HuH-7.5 (cell line): ENCODE data around the gene ATP5F1E.
"Not testable (repeated sequence)": the region's sequence is repeated elsewhere in the genome, so short reads cannot be mapped to it uniquely, and the experiment has no call there.

Experiments
- DNase-seq: peaks from one replicate; pipeline ENCODE4 v3.0.0; 2011; ENCODE audit warnings: low spot score

The ATP5F1E gene

GRCh38 chr20:59019217-59019616 is 12.9 kb downstream of the ATP5F1E start, which contains the start of gene TUBB1:
Gene TUBB1, plus strand, starts transcription at chr20:59019429. Its CDS starts 94 bp downstream, at chr20:59019523.
- no peak for DNase-seq

GRCh38 chr20:59018817-59019216 is 13.3 kb downstream of the ATP5F1E start:
- DNase-seq = no peak

GRCh38 chr20:59017493-59018231 is 14.5 kb downstream of the ATP5F1E start:
- DNase-seq = no peak

- DNase-seq = no peak
These were observed 15.2 kb downstream of the ATP5F1E start for GRCh38 chr20:59016795-59017492.

- DNase-seq = no peak
These were observed 16.1 kb downstream of the ATP5F1E start for GRCh38 chr20:59015812-59016711.

- DNase-seq = no peak
These were observed 16.7 kb downstream of the ATP5F1E start for GRCh38 chr20:59015411-59015810.

- DNase-seq = no peak
These were observed 17.3 kb downstream of the ATP5F1E start for GRCh38 chr20:59014680-59015389.

GRCh38 chr20:59013959-59014608 is 18.1 kb downstream of the ATP5F1E start:
- no peak for DNase-seq

GRCh38 chr20:59013031-59013951 is 18.8 kb downstream of the ATP5F1E start:
- no peak for DNase-seq

- not testable (repeated sequence) for DNase-seq
These were observed 20.3 kb downstream of the ATP5F1E start for GRCh38 chr20:59011874-59012157.

- no peak for DNase-seq
These were observed 20.9 kb downstream of the ATP5F1E start for GRCh38 chr20:59010995-59011873.

- DNase-seq = no peak
These were observed 21.7 kb downstream of the ATP5F1E start for GRCh38 chr20:59010321-59010994.

GRCh38 chr20:59008715-59009336 is 23.3 kb downstream of the ATP5F1E start:
- DNase-seq = no peak

GRCh38 chr20:59007665-59008511 is 24.2 kb downstream of the ATP5F1E start:
- no peak for DNase-seq

- peak; percentile 88 for DNase-seq
These were observed 25.1 kb downstream of the ATP5F1E start, which contains the start of gene CTSZ for GRCh38 chr20:59006864-59007664. Gene CTSZ, minus strand, starts transcription at chr20:59007254. Its CDS starts 126 bp downstream, at chr20:59007128.

GRCh38 chr20:59006167-59006863 is 25.8 kb downstream of the ATP5F1E start:
- no peak for DNase-seq
